ENCODE measurements around the gene EQTN.

EQTN gene

GRCh38 chr9:27337236-27337635, 40.3 kb upstream of the EQTN start:
- no peak overlapping the region for H4K91ac ChIP-seq (ENCODE audit: low read length)
- no peak overlapping the region for H3K14ac ChIP-seq (ENCODE audit: low read length in 2 of 2)
- H3K9me3 ChIP-seq (ENCODE audit: control insufficient read depth, low read length), result no peaks in the 10 kb centered on the region
- H3K9ac ChIP-seq (ENCODE audit: low read length), result no peak overlapping the region
- no peak overlapping the region for H4K8ac ChIP-seq (ENCODE audit: low read length)
- H3K4me3 ChIP-seq (ENCODE audit: insufficient read depth in 1 of 2, low read depth in 1 of 2, low read length in 2 of 2), result no peak overlapping the region
- peaks cover 6 to 16% of the 10 kb centered on the region in 2 experiments for H3K27me3 ChIP-seq (ENCODE audit: control insufficient read depth in 1 of 2, insufficient read depth in 1 of 2, low read length in 2 of 2)
- H2BK15ac ChIP-seq (ENCODE audit: low read depth, poor library complexity, severe bottlenecking), result no peak overlapping the region
- H3K36me3 ChIP-seq (ENCODE audit: control insufficient read depth in 1 of 2, insufficient read depth in 2 of 2, low read depth in 1 of 2, low read length in 2 of 2), result no peaks in the 10 kb centered on the region
- H3K4me1 ChIP-seq (ENCODE audit: control insufficient read depth, insufficient read depth, low read depth, low read length), result no peaks in the 10 kb centered on the region
- no peak overlapping the region for H3K27ac ChIP-seq (ENCODE audit: low read length, poor library complexity, severe bottlenecking)
- no peak overlapping the region for H2AFZ ChIP-seq (ENCODE audit: low read depth, low read length)
- H2BK12ac ChIP-seq (ENCODE audit: low read length in 2 of 2), result no peak overlapping the region
- 91% methylated on average over 2 of the region's 3 CpGs for WGBS
- H3K23ac ChIP-seq (ENCODE audit: low read length in 2 of 2), result no peak overlapping the region
- H3K4me2 ChIP-seq (ENCODE audit: low read length, poor library complexity, severe bottlenecking), result no peak overlapping the region
- H2BK5ac ChIP-seq (ENCODE audit: low read depth, low read length, poor library complexity, severe bottlenecking), result no peak overlapping the region
- no peak overlapping the region for H2BK120ac ChIP-seq (ENCODE audit: low read depth, low read length)
- no peaks in the 10 kb centered on the region for H3K79me1 ChIP-seq (replicated peaks; ENCODE audit: low read length, poor library complexity, severe bottlenecking)
- H2AK5ac ChIP-seq (ENCODE audit: low read length, severe bottlenecking), result no peak overlapping the region
- no peak for DNase-seq
- no peak overlapping the region for H3K18ac ChIP-seq (ENCODE audit: low read depth in 1 of 2, low read length in 2 of 2)
- H3K4ac ChIP-seq (ENCODE audit: low read depth in 1 of 2, low read length in 2 of 2), result no peak overlapping the region

DNA sequence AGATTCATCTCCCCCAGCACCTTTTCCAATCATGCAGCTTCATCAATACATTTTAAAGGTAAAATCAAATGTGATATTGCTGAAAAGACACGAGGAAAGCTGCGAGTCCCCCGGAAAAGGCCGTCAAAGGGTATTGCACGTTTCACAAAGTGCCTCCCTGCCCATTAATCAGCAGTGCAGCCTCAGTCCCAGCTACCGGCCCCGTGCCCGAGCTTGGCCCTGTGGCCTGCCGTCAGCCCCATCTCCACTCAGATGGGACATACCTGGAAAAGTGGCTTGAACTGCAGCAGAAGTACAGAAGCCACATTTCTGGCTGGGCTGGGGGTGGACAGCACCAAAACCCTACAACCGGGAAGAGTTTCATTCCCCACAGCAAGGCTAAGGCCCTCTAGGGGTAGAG, 39.9 kb upstream of the EQTN start:
- Histone ChIP-seq H3K23ac (ENCODE audit: low read length in 2 of 2) (no peak overlapping the region), H2BK12ac (ENCODE audit: low read length in 2 of 2) (no peak overlapping the region), H3K4me3 (ENCODE audit: insufficient read depth in 1 of 2, low read depth in 1 of 2, low read length in 2 of 2) (no peak overlapping the region), H4K8ac (ENCODE audit: low read length) (no peak overlapping the region), H3K9me3 (ENCODE audit: control insufficient read depth, low read length) (no peaks in the 10 kb centered on the region), H2BK15ac (ENCODE audit: low read depth, poor library complexity, severe bottlenecking) (no peak overlapping the region), H3K4me2 (ENCODE audit: low read length, poor library complexity, severe bottlenecking) (no peak overlapping the region), H3K79me1 (replicated peaks; ENCODE audit: low read length, poor library complexity, severe bottlenecking) (no peaks in the 10 kb centered on the region), H3K18ac (ENCODE audit: low read depth in 1 of 2, low read length in 2 of 2) (no peak overlapping the region), H3K4ac (ENCODE audit: low read depth in 1 of 2, low read length in 2 of 2) (no peak overlapping the region), H3K27ac (ENCODE audit: low read length, poor library complexity, severe bottlenecking) (no peak overlapping the region), H3K9ac (ENCODE audit: low read length) (no peak overlapping the region), H2AK5ac (ENCODE audit: low read length, severe bottlenecking) (no peak overlapping the region), H4K91ac (ENCODE audit: low read length) (no peak overlapping the region), H2AFZ (ENCODE audit: low read depth, low read length) (no peak overlapping the region), H3K36me3 (ENCODE audit: control insufficient read depth in 1 of 2, insufficient read depth in 2 of 2, low read depth in 1 of 2, low read length in 2 of 2) (no peaks in the 10 kb centered on the region), H3K14ac (ENCODE audit: low read length in 2 of 2) (no peak overlapping the region), H2BK120ac (ENCODE audit: low read depth, low read length) (no peak overlapping the region), H2BK5ac (ENCODE audit: low read depth, low read length, poor library complexity, severe bottlenecking) (no peak overlapping the region), H3K4me1 (ENCODE audit: control insufficient read depth, insufficient read depth, low read depth, low read length) (no peaks in the 10 kb centered on the region), H3K27me3 (ENCODE audit: control insufficient read depth in 1 of 2, insufficient read depth in 1 of 2, low read length in 2 of 2) (peaks cover 6 to 16% of the 10 kb centered on the region in 2 experiments)
- WGBS, result 96% methylated on average over 10 of the region's 10 CpGs
- no peak for DNase-seq

- H2BK12ac ChIP-seq (ENCODE audit: low read length in 2 of 2), result no peak overlapping the region
- no peak overlapping the region for H4K91ac ChIP-seq (ENCODE audit: low read length)
- H3K27me3 ChIP-seq (ENCODE audit: control insufficient read depth in 1 of 2, insufficient read depth in 1 of 2, low read length in 2 of 2), result peaks cover 7 to 19% of the 10 kb centered on the region in 2 experiments
- DNase-seq, result no peak
- no peak overlapping the region for H2BK15ac ChIP-seq (ENCODE audit: low read depth, poor library complexity, severe bottlenecking)
- no peak overlapping the region for H3K18ac ChIP-seq (ENCODE audit: low read depth in 1 of 2, low read length in 2 of 2)
- no peak overlapping the region for H3K23ac ChIP-seq (ENCODE audit: low read length in 2 of 2)
- H3K27ac ChIP-seq (ENCODE audit: low read length, poor library complexity, severe bottlenecking), result no peak overlapping the region
- H2AK5ac ChIP-seq (ENCODE audit: low read length, severe bottlenecking), result no peak overlapping the region
- H3K9ac ChIP-seq (ENCODE audit: low read length), result no peak overlapping the region
- H3K4ac ChIP-seq (ENCODE audit: low read depth in 1 of 2, low read length in 2 of 2), result no peak overlapping the region
- H2BK120ac ChIP-seq (ENCODE audit: low read depth, low read length), result no peak overlapping the region
- no peaks in the 10 kb centered on the region for H3K4me1 ChIP-seq (ENCODE audit: control insufficient read depth, insufficient read depth, low read depth, low read length)
- H4K8ac ChIP-seq (ENCODE audit: low read length), result no peak overlapping the region
- H3K36me3 ChIP-seq (ENCODE audit: control insufficient read depth in 1 of 2, insufficient read depth in 2 of 2, low read depth in 1 of 2, low read length in 2 of 2), result no peaks in the 10 kb centered on the region
- H3K9me3 ChIP-seq (ENCODE audit: control insufficient read depth, low read length), result no peaks in the 10 kb centered on the region
- no peak overlapping the region for H2BK5ac ChIP-seq (ENCODE audit: low read depth, low read length, poor library complexity, severe bottlenecking)
- no peak overlapping the region for H3K14ac ChIP-seq (ENCODE audit: low read length in 2 of 2)
- H3K79me1 ChIP-seq (replicated peaks; ENCODE audit: low read length, poor library complexity, severe bottlenecking), result no peaks in the 10 kb centered on the region
- 100% methylated on average over 1 of the region's 1 CpG for WGBS
- no peak overlapping the region for H3K4me2 ChIP-seq (ENCODE audit: low read length, poor library complexity, severe bottlenecking)
- no peak overlapping the region for H3K4me3 ChIP-seq (ENCODE audit: insufficient read depth in 1 of 2, low read depth in 1 of 2, low read length in 2 of 2)
- H2AFZ ChIP-seq (ENCODE audit: low read depth, low read length), result no peak overlapping the region
Measured at GRCh38 chr9:27336126-27336525, 39.2 kb upstream of the EQTN start.

DNA sequence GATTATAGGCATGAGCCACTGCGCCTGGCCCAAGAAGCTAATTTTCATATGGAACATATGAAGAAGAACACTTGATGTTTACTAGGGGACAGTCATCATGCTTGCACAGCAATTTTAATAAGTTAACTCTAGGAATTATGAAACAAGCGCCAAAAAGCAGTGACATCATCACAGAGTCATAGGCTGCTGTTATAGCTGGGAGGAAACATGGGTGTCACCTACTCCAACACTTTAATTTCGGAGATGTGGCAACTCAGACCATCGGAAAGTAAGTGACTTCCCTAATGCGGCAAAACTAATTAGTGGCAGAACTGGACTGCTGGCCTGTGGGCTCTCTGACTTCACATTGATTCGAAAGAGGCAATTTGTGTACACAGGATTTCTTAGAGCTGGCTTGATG, 38.1 kb upstream of the EQTN start:
- Histone ChIP-seq H2AFZ (ENCODE audit: low read depth, low read length) (no peak overlapping the region), H2AK5ac (ENCODE audit: low read length, severe bottlenecking) (no peak overlapping the region), H4K8ac (ENCODE audit: low read length) (no peak overlapping the region), H3K14ac (ENCODE audit: low read length in 2 of 2) (no peak overlapping the region), H3K4me1 (ENCODE audit: control insufficient read depth, insufficient read depth, low read depth, low read length) (no peaks in the 10 kb centered on the region), H3K27me3 (ENCODE audit: control insufficient read depth in 1 of 2, insufficient read depth in 1 of 2, low read length in 2 of 2) (peaks cover 17 to 18% of the 10 kb centered on the region in 2 experiments), H3K4me2 (ENCODE audit: low read length, poor library complexity, severe bottlenecking) (no peak overlapping the region), H2BK5ac (ENCODE audit: low read depth, low read length, poor library complexity, severe bottlenecking) (no peak overlapping the region), H3K79me1 (replicated peaks; ENCODE audit: low read length, poor library complexity, severe bottlenecking) (no peaks in the 10 kb centered on the region), H3K18ac (ENCODE audit: low read depth in 1 of 2, low read length in 2 of 2) (no peak overlapping the region), H3K27ac (ENCODE audit: low read length, poor library complexity, severe bottlenecking) (no peak overlapping the region), H3K4ac (ENCODE audit: low read depth in 1 of 2, low read length in 2 of 2) (no peak overlapping the region), H2BK15ac (ENCODE audit: low read depth, poor library complexity, severe bottlenecking) (no peak overlapping the region), H3K4me3 (ENCODE audit: insufficient read depth in 1 of 2, low read depth in 1 of 2, low read length in 2 of 2) (no peak overlapping the region), H2BK12ac (ENCODE audit: low read length in 2 of 2) (no peak overlapping the region), H4K91ac (ENCODE audit: low read length) (no peak overlapping the region), H3K36me3 (ENCODE audit: control insufficient read depth in 1 of 2, insufficient read depth in 2 of 2, low read depth in 1 of 2, low read length in 2 of 2) (no peaks in the 10 kb centered on the region), H3K9me3 (ENCODE audit: control insufficient read depth, low read length) (no peaks in the 10 kb centered on the region), H2BK120ac (ENCODE audit: low read depth, low read length) (no peak overlapping the region), H3K23ac (ENCODE audit: low read length in 2 of 2) (no peak overlapping the region), H3K9ac (ENCODE audit: low read length) (no peak overlapping the region)
- 97% methylated on average over 5 of the region's 6 CpGs for WGBS
- DNase-seq, result no peak

All from mesenchymal stem cell (in vitro differentiated cells and primary cell).